B cell (primary cell): ENCODE results near the gene RCSD1. TPM values are rescaled to one million over a fixed set of nuclear protein-coding genes. Genes with fewer than 3 reads are reported as not detected.

Experiments
- ATAC-seq: fragments of 200-7000 bp; cut with Tn5 transposase; one replicate; pipeline ENCODE4 v1.10.0; 2021; ENCODE audit warnings: low read depth, mild to moderate bottlenecking, moderate number of reproducible peaks, moderate library complexity
- CTCF ChIA-PET: fragments of 350-600 bp; sonication (Branson Sonifier 250); formaldehyde crosslinking; loops from one replicate; lab custom pipeline; 2021; ENCODE audit warnings: antibody characterized with exemption, inconsistent platforms; lab: Charles Lee
- POLR2A ChIA-PET: fragments of 350-600 bp; sonication (Branson Sonifier 250); formaldehyde crosslinking; loops from one replicate; lab custom pipeline; 2021; ENCODE audit warnings: antibody characterized with exemption; lab: Charles Lee
- DNase-seq: peaks from one replicate; pipeline ENCODE4 v3.0.0; 2013
- H2AFZ ChIP-seq: 2 replicates; pipeline ENCODE4 v1.6.1; 2012; ENCODE audit warnings: mild to moderate bottlenecking, low read depth, low read length; ENCODE audit not compliant: insufficient read depth, poor library complexity, severe bottlenecking
- H3K27ac ChIP-seq, 2 donors: 1 replicate in 1 of 2; 2 replicates in 1 of 2; pipeline ENCODE4 v1.5.1; 2012 to 2013; ENCODE audit warnings: low read length in 2 of 2, mild to moderate bottlenecking in 2 of 2, moderate library complexity in 1 of 2
- H3K27me3 ChIP-seq, 4 experiments: fragments of 200-600 bp in 1 of 4; sonication (generic) in 1 of 4; replicated peaks in 1 of 4; 1 replicate in 2 of 4; 2 replicates in 2 of 4; pipeline versions ENCODE4 v1.6.1 to v1.7.0; 2013 to 2016; ENCODE audit warnings: low read length in 3 of 4, mild to moderate bottlenecking in 2 of 4, mixed read lengths in 1 of 4, moderate library complexity in 1 of 4; ENCODE audit not compliant: insufficient read depth in 4 of 4, control insufficient read depth in 3 of 4; ENCODE audit errors: control extremely low read depth in 1 of 4
- H3K36me3 ChIP-seq, 2 experiments: replicated peaks in 1 of 2; 1 replicate in 1 of 2; 2 replicates in 1 of 2; pipeline versions ENCODE4 v1.6.1 to v1.7.1; 2013; ENCODE audit warnings: low read length in 1 of 2; ENCODE audit not compliant: insufficient read depth in 2 of 2, control insufficient read depth in 1 of 2; ENCODE audit errors: control extremely low read depth in 1 of 2, extremely low read depth in 1 of 2
- H3K4me1 ChIP-seq, 2 donors: fragments of 200-600 bp in 1 of 2; sonication (generic) in 1 of 2; 1 replicate in 1 of 2; 2 replicates in 1 of 2; pipeline versions ENCODE4 v1.5.1 to v1.6.1; 2013 to 2017; ENCODE audit warnings: low read length in 2 of 2; ENCODE audit not compliant: control insufficient read depth in 2 of 2, insufficient read depth in 2 of 2
- H3K4me2 ChIP-seq: replicated peaks from 2 replicates; pipeline ENCODE3; 2012; ENCODE audit warnings: mild to moderate bottlenecking, low read depth, low read length; ENCODE audit not compliant: poor library complexity, severe bottlenecking
- H3K4me3 ChIP-seq, 5 experiments: fragments of 200-600 bp in 1 of 5; sonication (generic) in 1 of 5; 1 replicate in 3 of 5; 2 replicates in 2 of 5; pipeline versions ENCODE4 v1.5.1 to v1.7.0; 2011 to 2016; ENCODE audit warnings: low read length in 4 of 5, mild to moderate bottlenecking in 4 of 5, low read depth in 2 of 5, control low read depth in 1 of 5, moderate library complexity in 1 of 5; ENCODE audit not compliant: insufficient read depth in 1 of 5; ENCODE audit errors: control extremely low read depth in 1 of 5, extremely low read depth in 1 of 5
- H3K79me2 ChIP-seq: fragments of 200-600 bp; sonication (generic); one replicate; pipeline ENCODE4 v1.6.0; 2016; ENCODE audit warnings: low read length; ENCODE audit not compliant: control insufficient read depth, insufficient read depth
- H3K9ac ChIP-seq: fragments of 200-600 bp; sonication (generic); 2 replicates; pipeline ENCODE4 v1.6.1; 2017; ENCODE audit warnings: mild to moderate bottlenecking, low read length, moderate library complexity
- H3K9me3 ChIP-seq, 3 donors: one replicate each; pipeline versions ENCODE4 v1.6.1 to v1.7.1; 2013; ENCODE audit warnings: low read length in 2 of 3; ENCODE audit not compliant: control insufficient read depth in 2 of 3, insufficient read depth in 1 of 3; ENCODE audit errors: control extremely low read depth in 1 of 3
- H4K20me1 ChIP-seq: 2 replicates; pipeline ENCODE4 v1.6.0; 2012; ENCODE audit warnings: mild to moderate bottlenecking, low read length; ENCODE audit not compliant: insufficient read depth, control insufficient read depth, poor library complexity, severe bottlenecking
- H3K27ac Mint-ChIP-seq: one replicate; pipeline ENCODE4 v1.8.0; 2021; ENCODE audit warnings: mixed read lengths
- H3K27me3 Mint-ChIP-seq: one replicate; pipeline ENCODE4 v1.8.0; 2021; ENCODE audit warnings: mixed read lengths
- H3K4me1 Mint-ChIP-seq: one replicate; pipeline ENCODE4 v1.8.0; 2021; ENCODE audit warnings: mixed read lengths
- H3K4me3 Mint-ChIP-seq: one replicate; pipeline ENCODE4 v1.8.0; 2021; ENCODE audit warnings: mixed read lengths
- H3K9me3 Mint-ChIP-seq: one replicate; pipeline ENCODE4 v1.8.0; 2022; ENCODE audit warnings: mixed read lengths; ENCODE audit not compliant: insufficient read depth
- EZH2 ChIP-seq: IDR thresholded peaks from 2 replicates; pipeline ENCODE4 v1.6.1; 2012; ENCODE audit warnings: borderline replicate concordance, low read depth, mild to moderate bottlenecking, moderate library complexity, low read length; ENCODE audit not compliant: insufficient read depth, poor library complexity, severe bottlenecking
- WGBS: methylation state at CpG from one replicate; pipeline ENCODE4 v1.1.5; 2013; ENCODE audit warnings: missing lambda C conversion rate; ENCODE audit not compliant: insufficient coverage; 5-methylcytosine and 5-hydroxymethylcytosine counted together
- intact Hi-C: fragments of 100-400 bp; cut with micrococcal nuclease; formaldehyde crosslinking; loops from one replicate; pipeline ENCODE4 v1.10.0; 2022
- polyA plus RNA-seq: library from polyadenylated mRNA; depleted of rRNA; stranded (reverse); fragments of >200 nt; gene quantifications from 2 replicates; pipeline ENCODE4 v1.2.3, GENCODE V29; 2012
- total RNA-seq, 2 donors: library from RNA; stranded (reverse); fragments of 120-200 nt in 1 of 2; gene quantifications; 1 replicate in 1 of 2; 2 replicates in 1 of 2; pipeline versions ENCODE4 v1.2.3 to v1.2.4, GENCODE V29; 2013 to 2022
- TF ChIP-seq, protein P1 (sequence below): fragments of 200-600 bp; IDR thresholded peaks from one replicate; pipeline ENCODE4 v1.8.0; 2022; ENCODE audit warnings: antibody characterized with exemption, mild to moderate bottlenecking

RCSD1 gene
- total and polyA plus RNA-seq, 2 donors (not counting 1 experiment from before 2014, with no cell fraction given), result 129 to 525 TPM

DNA sequence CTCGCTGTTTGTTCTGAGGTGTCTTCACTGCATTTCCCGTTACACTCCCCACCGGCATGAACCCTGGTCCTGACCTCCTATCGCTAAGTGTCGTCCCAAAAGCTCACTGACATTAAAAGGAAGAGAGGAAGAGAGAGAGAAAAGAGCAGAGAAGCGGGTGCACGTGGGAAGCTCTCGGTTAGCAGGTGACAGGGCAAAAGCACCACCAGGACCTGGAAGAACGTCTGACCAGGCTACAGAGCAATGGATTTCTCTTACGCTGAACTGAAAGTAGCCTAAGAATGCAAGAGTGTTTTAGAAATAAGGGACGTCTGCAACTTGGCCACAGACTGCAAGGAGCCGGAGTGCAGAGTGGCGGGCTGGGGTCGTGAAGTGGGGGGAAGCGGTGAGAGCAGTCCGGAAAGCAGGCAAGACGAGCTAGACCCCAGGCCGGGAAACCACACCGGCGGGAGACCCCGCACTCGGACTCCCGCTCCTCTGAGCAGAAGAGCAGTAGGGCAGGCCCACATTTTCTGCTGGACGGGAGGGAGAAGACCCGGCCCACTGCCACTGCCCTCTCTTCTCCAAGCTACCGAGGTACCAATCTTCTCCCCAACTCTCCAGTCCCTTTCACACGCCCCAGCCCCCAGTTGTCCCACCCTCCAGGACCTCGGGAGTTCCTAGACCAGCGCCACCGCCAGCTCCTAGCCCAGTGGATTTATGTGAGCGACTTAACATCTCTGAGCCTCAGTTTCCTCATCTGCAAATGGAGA lies 83.5 kb downstream of the RCSD1 start:
- 1% methylated on average over 27 of the region's 31 CpGs for WGBS
- peak overlapping the region in 1 of 2 donors; percentile 54 for H3K27ac ChIP-seq
- no peaks in the 10 kb centered on the region for H3K9me3 ChIP-seq
- H3K4me3 ChIP-seq, result peak overlapping the region; percentile 80 to 94 (median 85)
- H3K27me3 Mint-ChIP-seq, result no peaks in the 10 kb centered on the region
- H4K20me1 ChIP-seq, result peaks cover 13% of the 10 kb centered on the region
- H3K27ac Mint-ChIP-seq, result peak overlapping the region; percentile 98
- peak overlapping the region; percentile 93 for H3K4me3 Mint-ChIP-seq
- H3K4me2 ChIP-seq, result peak overlapping the region; percentile 97
- peak; percentile 54 for DNase-seq
- H3K9ac ChIP-seq, result peak overlapping the region; percentile 92
- peaks cover 36 to 40% of the 10 kb centered on the region in 2 donors for H3K4me1 ChIP-seq
- no peaks in the 10 kb centered on the region for H3K9me3 Mint-ChIP-seq
- ChIA-PET CTCF (interaction anchor here (1.4 to 2.9 kb wide), 4 partner anchors 26 to 156 kb away, joined by 3 to 44 read pairs (median 15); no protein-coding TSS in a partner anchor), POLR2A (interaction anchor here (0.6 to 2.5 kb wide), 6 partner anchors 11 to 113 kb away, joined by 3 to 11 read pairs (median 3); partner anchors contain the start of gene RCSD1)
- intact Hi-C loops, result loop anchor here (2.0 to 10.0 kb wide), 4 partner anchors 97 to 493 kb away; partner anchors contain the start of genes DCAF6, MPC2 and POU2F1
- peaks cover 45% of the 10 kb centered on the region for H3K4me1 Mint-ChIP-seq
- ATAC-seq, result no peak
- no peak for TF ChIP-seq EZH2
- TF ChIP-seq, protein P1, sequence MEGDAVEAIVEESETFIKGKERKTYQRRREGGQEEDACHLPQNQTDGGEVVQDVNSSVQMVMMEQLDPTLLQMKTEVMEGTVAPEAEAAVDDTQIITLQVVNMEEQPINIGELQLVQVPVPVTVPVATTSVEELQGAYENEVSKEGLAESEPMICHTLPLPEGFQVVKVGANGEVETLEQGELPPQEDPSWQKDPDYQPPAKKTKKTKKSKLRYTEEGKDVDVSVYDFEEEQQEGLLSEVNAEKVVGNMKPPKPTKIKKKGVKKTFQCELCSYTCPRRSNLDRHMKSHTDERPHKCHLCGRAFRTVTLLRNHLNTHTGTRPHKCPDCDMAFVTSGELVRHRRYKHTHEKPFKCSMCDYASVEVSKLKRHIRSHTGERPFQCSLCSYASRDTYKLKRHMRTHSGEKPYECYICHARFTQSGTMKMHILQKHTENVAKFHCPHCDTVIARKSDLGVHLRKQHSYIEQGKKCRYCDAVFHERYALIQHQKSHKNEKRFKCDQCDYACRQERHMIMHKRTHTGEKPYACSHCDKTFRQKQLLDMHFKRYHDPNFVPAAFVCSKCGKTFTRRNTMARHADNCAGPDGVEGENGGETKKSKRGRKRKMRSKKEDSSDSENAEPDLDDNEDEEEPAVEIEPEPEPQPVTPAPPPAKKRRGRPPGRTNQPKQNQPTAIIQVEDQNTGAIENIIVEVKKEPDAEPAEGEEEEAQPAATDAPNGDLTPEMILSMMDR, result no peak
- H3K79me2 ChIP-seq, result no peaks in the 10 kb centered on the region
- H3K36me3 ChIP-seq, result no peaks in the 10 kb centered on the region
- H2AFZ ChIP-seq, result peak overlapping the region; percentile 93
- H3K27me3 ChIP-seq, result no peaks in the 10 kb centered on the region

GRCh38 chr1:167714098-167714438 lies 84.0 kb downstream of the RCSD1 start:
- H3K36me3 ChIP-seq, result no peaks in the 10 kb centered on the region
- ChIA-PET CTCF (interaction anchor here (1.0 to 2.9 kb wide), 8 partner anchors 8 to 368 kb away, joined by 3 to 44 read pairs (median 10); no protein-coding TSS in a partner anchor), POLR2A (interaction anchor here (0.6 to 2.5 kb wide), 7 partner anchors 11 to 114 kb away, joined by 3 to 11 read pairs (median 3); partner anchors contain the start of gene RCSD1)
- H4K20me1 ChIP-seq, result peaks cover 7% of the 10 kb centered on the region
- H3K4me1 ChIP-seq, result peaks cover 36 to 40% of the 10 kb centered on the region in 2 donors
- peak overlapping the region; percentile 98 for H3K27ac Mint-ChIP-seq
- peak overlapping the region; percentile 92 for H3K9ac ChIP-seq
- H3K4me2 ChIP-seq, result peak overlapping the region; percentile 97
- ATAC-seq (peak; percentile 53), DNase-seq (no peak)
- H3K4me3 ChIP-seq, result peak overlapping the region; percentile 80 to 94 (median 85)
- H3K27me3 ChIP-seq, result no peaks in the 10 kb centered on the region
- peak overlapping the region; percentile 93 for H3K4me3 Mint-ChIP-seq
- no peaks in the 10 kb centered on the region for H3K9me3 Mint-ChIP-seq
- 0% methylated on average over 27 of the region's 28 CpGs for WGBS
- peaks cover 42% of the 10 kb centered on the region for H3K4me1 Mint-ChIP-seq
- peak overlapping the region; percentile 93 for H2AFZ ChIP-seq
- peak overlapping the region in 1 of 2 donors; percentile 54 for H3K27ac ChIP-seq
- H3K79me2 ChIP-seq, result no peaks in the 10 kb centered on the region
- H3K27me3 Mint-ChIP-seq, result no peaks in the 10 kb centered on the region
- TF ChIP-seq, protein P1, result no peak
- no peak for TF ChIP-seq EZH2
- intact Hi-C loops, result loop anchor here (2.0 to 10.0 kb wide), 4 partner anchors 97 to 493 kb away; partner anchors contain the start of genes DCAF6, MPC2 and POU2F1
- no peaks in the 10 kb centered on the region for H3K9me3 ChIP-seq
